Esophagus squamous epithelium (tissue), 4 donors: ENCODE measurements around the gene CPOX.

Experiments
- POLR2A ChIP-seq, 4 donors: fragments of 450-650 bp; IDR thresholded peaks; one replicate each; pipeline ENCODE4 v1.6.1; 2017; ENCODE audit warnings: antibody characterized with exemption in 4 of 4, mild to moderate bottlenecking in 4 of 4, moderate library complexity in 3 of 4
- TF ChIP-seq, protein P1 (sequence below), 6 experiments: fragments of 450-650 bp in 4 of 6; fragments of 200-600 bp in 2 of 6; sonication (generic) in 2 of 6; IDR thresholded peaks; one replicate each; pipeline ENCODE4 v1.5.1; 2016 to 2019; ENCODE audit warnings: antibody characterized with exemption in 6 of 6, mild to moderate bottlenecking in 4 of 6, moderate library complexity in 4 of 6

DNA sequence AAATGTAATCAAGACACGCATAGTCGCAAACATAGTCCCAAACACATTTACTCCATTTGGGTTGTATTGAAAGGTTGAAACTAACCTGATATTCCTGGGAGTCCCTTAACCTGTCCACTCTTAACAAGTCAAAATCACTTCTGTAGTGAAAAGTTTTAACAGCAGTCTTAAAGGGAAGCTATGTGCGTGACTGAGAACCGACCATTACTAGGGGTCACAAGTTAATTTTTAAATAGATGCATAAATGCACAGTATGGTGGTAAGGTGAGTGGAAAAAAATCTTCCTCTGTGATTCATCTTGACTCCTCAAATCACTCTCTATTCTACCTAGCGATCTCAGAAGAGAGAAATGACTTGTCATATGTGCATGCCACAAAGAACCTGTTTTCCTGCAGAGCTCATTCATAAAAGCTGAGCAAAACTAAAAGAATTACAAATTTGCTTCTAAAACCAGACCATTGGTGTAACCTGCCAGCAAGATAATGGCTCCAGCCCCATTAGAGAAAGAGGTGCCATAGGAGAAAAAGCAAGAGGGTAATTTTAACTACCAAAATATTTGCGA lies 56.9 kb downstream of the CPOX start:
- TF ChIP-seq, protein P1, sequence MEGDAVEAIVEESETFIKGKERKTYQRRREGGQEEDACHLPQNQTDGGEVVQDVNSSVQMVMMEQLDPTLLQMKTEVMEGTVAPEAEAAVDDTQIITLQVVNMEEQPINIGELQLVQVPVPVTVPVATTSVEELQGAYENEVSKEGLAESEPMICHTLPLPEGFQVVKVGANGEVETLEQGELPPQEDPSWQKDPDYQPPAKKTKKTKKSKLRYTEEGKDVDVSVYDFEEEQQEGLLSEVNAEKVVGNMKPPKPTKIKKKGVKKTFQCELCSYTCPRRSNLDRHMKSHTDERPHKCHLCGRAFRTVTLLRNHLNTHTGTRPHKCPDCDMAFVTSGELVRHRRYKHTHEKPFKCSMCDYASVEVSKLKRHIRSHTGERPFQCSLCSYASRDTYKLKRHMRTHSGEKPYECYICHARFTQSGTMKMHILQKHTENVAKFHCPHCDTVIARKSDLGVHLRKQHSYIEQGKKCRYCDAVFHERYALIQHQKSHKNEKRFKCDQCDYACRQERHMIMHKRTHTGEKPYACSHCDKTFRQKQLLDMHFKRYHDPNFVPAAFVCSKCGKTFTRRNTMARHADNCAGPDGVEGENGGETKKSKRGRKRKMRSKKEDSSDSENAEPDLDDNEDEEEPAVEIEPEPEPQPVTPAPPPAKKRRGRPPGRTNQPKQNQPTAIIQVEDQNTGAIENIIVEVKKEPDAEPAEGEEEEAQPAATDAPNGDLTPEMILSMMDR (IDR thresholded peaks at IDR 0.05) = no peak
- no peak for TF ChIP-seq POLR2A (IDR thresholded peaks at IDR 0.05)
